Panc1 (cell line): ENCODE results near the gene PLB1.

Experiments used
- CTCF ChIP-seq: fragments of 450-650 bp; IDR thresholded peaks from 2 replicates; pipeline ENCODE4 v1.5.1; 2017; ENCODE audit warnings: mild to moderate bottlenecking
- POLR2AphosphoS5 ChIP-seq: IDR thresholded peaks from 2 replicates; pipeline ENCODE4 v1.6.1; 2012; ENCODE audit warnings: mild to moderate bottlenecking, low read depth, low read length, moderate library complexity
- REST ChIP-seq, 2 experiments: IDR thresholded peaks; 2 replicates each; pipeline ENCODE4 v1.6.1; 2011 to 2012; ENCODE audit warnings: low read depth in 2 of 2, control low read depth in 1 of 2, low read length in 1 of 2, mild to moderate bottlenecking in 1 of 2, moderate library complexity in 1 of 2; ENCODE audit not compliant: insufficient read depth in 1 of 2
- TCF7L2 ChIP-seq: IDR thresholded peaks from 2 replicates; pipeline ENCODE4 v1.6.1; 2011; ENCODE audit warnings: mild to moderate bottlenecking, low read depth, low read length, inconsistent platforms

- no peak for TF ChIP-seq CTCF
- TF ChIP-seq REST (IDR thresholded peaks at IDR 0.05; ENCODE audit: insufficient read depth in 1 of 2, low read depth in 2 of 2, low read length in 1 of 2), result no peak
- no peak for TF ChIP-seq POLR2AphosphoS5
- TF ChIP-seq TCF7L2, result no peak
These were observed 151.8 kb downstream of the PLB1 start for GRCh38 chr2:28647682-28648081.
